RWPE1 (cell line): Measurements from ENCODE around the gene EPS8L1.

Experiments used
- CTCF ChIA-PET: fragments of 350-600 bp; sonication (Branson Sonifier 250); formaldehyde crosslinking; extraction: SDS; loops from one replicate; lab custom pipeline; 2021; lab: Yijun Ruan, JAX
- POLR2A ChIA-PET: fragments of 400-600 bp; formaldehyde crosslinking; extraction: SDS; loops from one replicate; lab custom pipeline; 2020; ENCODE audit warnings: antibody characterized with exemption; ENCODE audit not compliant: low non-redundant PET; lab: Yijun Ruan, JAX
- DNase-seq: peaks from one replicate; pipeline ENCODE4 v3.0.0; 2012; ENCODE audit warnings: low spot score
- H3K27ac ChIP-seq: fragments of 450-650 bp; 2 replicates; pipeline ENCODE4 v1.5.1; 2017
- CTCF ChIP-seq: fragments of 450-650 bp; conservative IDR thresholded peaks from 2 replicates; pipeline ENCODE4 v1.5.1; 2017; ENCODE audit warnings: low read depth, mild to moderate bottlenecking

The EPS8L1 gene

GRCh38 chr19:55091955-55092354, 16.3 kb downstream of the EPS8L1 start:
- no peak for TF ChIP-seq CTCF
- CTCF ChIA-PET = no interaction called here
- no peak for DNase-seq
- H3K27ac ChIP-seq = no peak overlapping the region
- POLR2A ChIA-PET = no interaction called here

- no peak for TF ChIP-seq CTCF
- ChIA-PET CTCF (no interaction called here), POLR2A (no interaction called here)
- no peak overlapping the region for H3K27ac ChIP-seq
- no peak for DNase-seq
These were observed 17.0 kb downstream of the EPS8L1 start for GRCh38 chr19:55092423-55093318.

- peak overlapping the region; percentile 21 for H3K27ac ChIP-seq
- no peak for DNase-seq
- no peak for TF ChIP-seq CTCF
- ChIA-PET POLR2A (no interaction called here), CTCF (no interaction called here)
These were observed 19.0 kb downstream of the EPS8L1 start for GRCh38 chr19:55094456-55095259.

GRCh38 chr19:55095260-55096060, 19.8 kb downstream of the EPS8L1 start:
- H3K27ac ChIP-seq = peak overlapping the region; percentile 21
- no peak for DNase-seq
- CTCF ChIA-PET = no interaction called here
- TF ChIP-seq CTCF = no peak
- POLR2A ChIA-PET = no interaction called here

GRCh38 chr19:55096061-55096701, 20.5 kb downstream of the EPS8L1 start:
- CTCF ChIA-PET = interaction anchor here (0.5 kb wide), 1 partner anchor 11 kb away, joined by 3 read pairs; no protein-coding TSS in a partner anchor
- peak overlapping the region; percentile 21 for H3K27ac ChIP-seq
- no peak for DNase-seq
- POLR2A ChIA-PET = no interaction called here
- no peak for TF ChIP-seq CTCF
